Lower lobe of right lung (tissue), 2 donors: Measurements from ENCODE around the gene NTHL1. TPM values are rescaled to one million over a fixed set of nuclear protein-coding genes. Genes with fewer than 3 reads are reported as not detected.
A peak's percentile ranks its signal among the peaks of the same experiment; 100 is the strongest.

Source experiments
- ATAC-seq, 2 donors: fragments of 200-7000 bp; cut with Tn5 transposase; one replicate each; pipeline ENCODE4 v1.9.1; 2020 to 2022; ENCODE audit warnings: mild to moderate bottlenecking in 2 of 2, moderate library complexity in 2 of 2
- DNase-seq: peaks from one replicate; pipeline ENCODE4 v3.0.0-alpha.2; 2020
- H3K27ac ChIP-seq: fragments of 200-600 bp; one replicate; pipeline ENCODE4 v1.8.0; 2022
- H3K27me3 ChIP-seq: fragments of 200-600 bp; one replicate; pipeline ENCODE4 v1.8.0; 2022; ENCODE audit warnings: low read depth
- H3K36me3 ChIP-seq: fragments of 200-600 bp; one replicate; pipeline ENCODE4 v1.8.0; 2022; ENCODE audit warnings: mild to moderate bottlenecking
- H3K4me1 ChIP-seq: fragments of 200-600 bp; one replicate; pipeline ENCODE4 v1.8.0; 2022
- H3K4me3 ChIP-seq: fragments of 200-600 bp; one replicate; pipeline ENCODE4 v1.8.0; 2022; ENCODE audit warnings: mild to moderate bottlenecking
- H3K9me3 ChIP-seq: fragments of 200-600 bp; one replicate; pipeline ENCODE4 v1.8.0; 2022
- CTCF ChIP-seq: fragments of 200-600 bp; IDR thresholded peaks from one replicate; pipeline ENCODE4 v1.8.0; 2022; ENCODE audit warnings: antibody characterized with exemption, mild to moderate bottlenecking
- intact Hi-C: fragments of 100-400 bp; cut with DNase I; formaldehyde crosslinking; loops from one replicate; pipeline ENCODE4 v1.11.0; 2022
- total RNA-seq: library from RNA; stranded (reverse); fragmentation: NEBNext Ultra II Directional; extraction: Animal tissue kit (Norgen Biotek cat#: 25700); gene quantifications from one replicate; pipeline ENCODE4 v1.2.1, GENCODE V29; 2021
- donor health status: DM: no; HTN: yes; CAD: no; lungs with severe emphysema.

The NTHL1 gene
- total RNA-seq, 1 donor from 2014 or later: 24.3 TPM

- no peak for ATAC-seq
- H3K27ac ChIP-seq: peak overlapping the region; percentile 54
- peaks cover 99% of the 10 kb centered on the region for H3K36me3 ChIP-seq
Observed at GRCh38 chr16:2082983-2083364, 35.3 kb upstream of the NTHL1 start.

GRCh38 chr16:2082171-2082982 is 34.7 kb upstream of the NTHL1 start:
- peaks cover 26% of the 10 kb centered on the region for H3K4me1 ChIP-seq
- no peak for TF ChIP-seq CTCF
- peaks cover 99% of the 10 kb centered on the region for H3K36me3 ChIP-seq
- H3K27me3 ChIP-seq: no peaks in the 10 kb centered on the region
- intact Hi-C loops: no loop called here
- no peaks in the 10 kb centered on the region for H3K9me3 ChIP-seq
- H3K27ac ChIP-seq: peak overlapping the region; percentile 54
- ATAC-seq: peak; percentile 4 to 13
- no peak overlapping the region for H3K4me3 ChIP-seq
- no peak for DNase-seq

More at GRCh38 chr16:2082983-2083364, 35.3 kb upstream of the NTHL1 start:
- Histone ChIP-seq H3K27me3 (no peaks in the 10 kb centered on the region), H3K4me3 (no peak overlapping the region), H3K9me3 (no peaks in the 10 kb centered on the region), H3K4me1 (peaks cover 26% of the 10 kb centered on the region)
- TF ChIP-seq CTCF: no peak
- DNase-seq: no peak
- intact Hi-C loops: no loop called here

GRCh38 chr16:2081201-2082084 is 33.8 kb upstream of the NTHL1 start:
- Histone ChIP-seq H3K9me3 (no peaks in the 10 kb centered on the region), H3K4me1 (peaks cover 26% of the 10 kb centered on the region), H3K27ac (peak overlapping the region; percentile 54), H3K4me3 (no peak overlapping the region), H3K36me3 (peaks cover 100% of the 10 kb centered on the region), H3K27me3 (no peaks in the 10 kb centered on the region)
- TF ChIP-seq CTCF: no peak
- intact Hi-C loops: no loop called here
- DNase-seq (no peak), ATAC-seq (peak in 1 of 2 donors; percentile 1)

GRCh38 chr16:2079991-2080390 is 32.4 kb upstream of the NTHL1 start:
- H3K36me3 ChIP-seq: peaks cover 98% of the 10 kb centered on the region
- no peaks in the 10 kb centered on the region for H3K27me3 ChIP-seq
- H3K4me3 ChIP-seq: no peak overlapping the region
- no peak overlapping the region for H3K27ac ChIP-seq
- intact Hi-C loops: no loop called here
- H3K4me1 ChIP-seq: peaks cover 26% of the 10 kb centered on the region
- TF ChIP-seq CTCF: no peak
- H3K9me3 ChIP-seq: no peaks in the 10 kb centered on the region
- DNase-seq: no peak
- no peak for ATAC-seq

GRCh38 chr16:2079311-2079800 is 31.7 kb upstream of the NTHL1 start:
- no peak for TF ChIP-seq CTCF
- ATAC-seq: no peak
- intact Hi-C loops: no loop called here

More at GRCh38 chr16:2079311-2079800, 31.7 kb upstream of the NTHL1 start:
- Histone ChIP-seq H3K9me3 (no peaks in the 10 kb centered on the region), H3K36me3 (peaks cover 98% of the 10 kb centered on the region), H3K4me1 (peaks cover 26% of the 10 kb centered on the region), H3K27me3 (no peaks in the 10 kb centered on the region), H3K4me3 (no peak overlapping the region), H3K27ac (no peak overlapping the region)
- no peak for DNase-seq
